ENCODE data around the gene RUSF1. TPM values are rescaled to one million over a fixed set of nuclear protein-coding genes. Genes with fewer than 3 reads are reported as not detected.

Gene RUSF1
- 27.7 and 42.6 TPM in 2 replicates for total RNA-seq

GRCh38 chr16:31507929-31508705, at the start of gene RUSF1:
RUSF1 (minus strand) TSS chr16:31508391; CDS start chr16:31508373, 18 bp downstream.

GRCh38 chr16:31527734-31528274, 19.6 kb upstream of the RUSF1 start, which contains the start of gene AHSP:
AHSP (plus strand) TSS chr16:31527900; CDS start chr16:31528140, 240 bp downstream.

GRCh38 chr16:31483081-31483480, 25.1 kb downstream of the RUSF1 start, which contains the start of gene SLC5A2:
SLC5A2 (plus strand) TSS chr16:31483123; CDS start chr16:31483137, 14 bp downstream.

GRCh38 chr16:31471875-31472708, 36.1 kb downstream of the RUSF1 start, which contains the start of gene TGFB1I1:
TGFB1I1 (plus strand) TSS chr16:31472152; CDS start chr16:31472189, 37 bp downstream.

GRCh38 chr16:31458844-31459686, 49.1 kb downstream of the RUSF1 start, which contains the start of gene ARMC5:
ARMC5 (plus strand) TSS chr16:31459501; CDS start chr16:31459525, 24 bp downstream.

Other genes with a start within 250 kb of the RUSF1 start
- gene ITGAM, start 248.4 kb downstream of the RUSF1 start, total RNA-seq: not detected in 2 replicates
- gene ITGAX, start 153.2 kb downstream of the RUSF1 start, total RNA-seq: 0.76 and 1.3 TPM in 2 replicates
- not detected in 2 replicates for gene ITGAD, start 115.1 kb downstream of the RUSF1 start, total RNA-seq
- not detected in 2 replicates for gene COX6A2, start 80.0 kb downstream of the RUSF1 start, total RNA-seq
- gene ZNF843, start 65.6 kb downstream of the RUSF1 start, total RNA-seq: under 0.01 and 0.15 TPM in 2 replicates
- 10.9 and 13.0 TPM in 2 replicates for gene ARMC5, start 48.9 kb downstream of the RUSF1 start, total RNA-seq
- 24.8 and 42.6 TPM in 2 replicates for gene TGFB1I1, start 36.2 kb downstream of the RUSF1 start, total RNA-seq
- gene SLC5A2, start 25.3 kb downstream of the RUSF1 start, total RNA-seq: not detected in 2 replicates
- not detected in 2 replicates for gene AHSP, start 19.5 kb upstream of the RUSF1 start, total RNA-seq

Measured in epithelial cell of umbilical artery (primary cell).